ENCODE data around the gene CACNA1H. TPM values are rescaled to one million over a fixed set of nuclear protein-coding genes. Genes with fewer than 3 reads are reported as not detected.

Gene CACNA1H
- polyA plus RNA-seq, 3 donors from 2014 or later: 0.22 TPM; not detected in 2

DNA sequence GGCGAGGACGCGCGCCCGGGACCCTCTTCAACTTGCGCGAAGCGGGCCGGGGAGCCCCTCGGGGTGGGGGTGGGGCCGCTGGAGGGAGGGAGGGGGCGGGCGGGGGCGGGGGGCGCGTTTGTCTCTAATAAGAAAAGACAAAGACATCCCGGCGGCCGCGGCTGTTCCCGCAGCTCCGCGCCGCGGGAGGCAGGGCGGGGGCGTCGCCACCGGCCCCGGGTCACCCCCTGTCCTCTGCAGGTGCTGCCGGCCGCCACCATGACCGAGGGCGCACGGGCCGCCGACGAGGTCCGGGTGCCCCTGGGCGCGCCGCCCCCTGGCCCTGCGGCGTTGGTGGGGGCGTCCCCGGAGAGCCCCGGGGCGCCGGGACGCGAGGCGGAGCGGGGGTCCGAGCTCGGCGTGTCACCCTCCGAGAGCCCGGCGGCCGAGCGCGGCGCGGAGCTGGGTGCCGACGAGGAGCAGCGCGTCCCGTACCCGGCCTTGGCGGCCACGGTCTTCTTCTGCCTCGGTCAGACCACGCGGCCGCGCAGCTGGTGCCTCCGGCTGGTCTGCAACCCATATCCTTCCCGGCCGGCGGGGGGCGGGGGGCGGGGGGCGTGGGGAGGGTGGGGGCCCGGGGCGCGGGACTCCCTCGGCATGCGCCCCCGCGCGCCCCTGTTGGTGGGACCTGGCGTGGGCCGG, 714 bp downstream of the CACNA1H start:
- no peaks in the 10 kb centered on the region for H3K9me3 Mint-ChIP-seq
- H3K36me3 Mint-ChIP-seq: no peaks in the 10 kb centered on the region
- no peak overlapping the region for H3K4me3 Mint-ChIP-seq
- DNase-seq: no peak
- no peak overlapping the region for H3K27ac Mint-ChIP-seq
- H3K4me1 Mint-ChIP-seq: peaks cover 0 to 2% of the 10 kb centered on the region in 2 donors
- H3K27me3 Mint-ChIP-seq (ENCODE audit: low read depth in 3 of 3): peaks cover 4 to 8% (median 6%) of the 10 kb centered on the region in 3 donors

GRCh38 chr16:1154291-1154886, 1.5 kb downstream of the CACNA1H start:
- Mint-ChIP-seq H3K27ac (no peak overlapping the region), H3K36me3 (no peaks in the 10 kb centered on the region), H3K4me3 (peak overlapping the region in 4 of 5 donors; percentile 27 to 62 (median 37)), H3K4me1 (peaks cover 0 to 2% of the 10 kb centered on the region in 2 donors), H3K9me3 (no peaks in the 10 kb centered on the region), H3K27me3 (ENCODE audit: low read depth in 3 of 3) (peaks cover 4 to 7% (median 6%) of the 10 kb centered on the region in 3 donors)
- no peak for DNase-seq

DNA sequence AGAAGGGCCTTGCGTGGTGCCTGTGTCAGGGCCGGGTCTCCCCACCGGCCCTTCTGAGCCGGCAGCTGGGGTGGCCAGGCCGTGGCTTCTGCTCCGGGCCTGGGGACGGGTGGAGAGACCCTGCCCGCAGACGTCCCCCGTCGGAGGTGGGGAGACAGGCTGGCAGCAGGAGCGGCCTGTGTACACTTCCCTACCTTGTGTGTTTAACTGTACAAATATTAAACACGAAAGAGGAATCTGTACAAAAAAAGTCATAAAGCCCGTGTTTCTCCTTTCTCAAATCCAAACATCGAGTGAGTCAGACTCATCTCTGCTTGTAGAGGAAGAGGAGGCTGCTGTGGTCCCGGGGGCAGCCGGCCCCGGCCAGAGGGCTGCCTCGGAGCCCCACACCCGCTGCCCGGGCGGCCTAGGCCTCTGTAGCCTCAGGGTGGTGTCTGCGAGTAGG, 2.0 kb downstream of the CACNA1H start:
- H3K4me3 Mint-ChIP-seq: no peak overlapping the region
- H3K27me3 Mint-ChIP-seq (ENCODE audit: low read depth in 3 of 3): peaks cover 4 to 6% (median 6%) of the 10 kb centered on the region in 3 donors
- DNase-seq: no peak
- no peaks in the 10 kb centered on the region for H3K36me3 Mint-ChIP-seq
- peaks cover 0 to 2% of the 10 kb centered on the region in 2 donors for H3K4me1 Mint-ChIP-seq
- no peaks in the 10 kb centered on the region for H3K9me3 Mint-ChIP-seq
- no peak overlapping the region for H3K27ac Mint-ChIP-seq

GRCh38 chr16:1155353-1156054, 2.6 kb downstream of the CACNA1H start:
- no peaks in the 10 kb centered on the region for H3K9me3 Mint-ChIP-seq
- no peaks in the 10 kb centered on the region for H3K36me3 Mint-ChIP-seq
- no peak for DNase-seq
- H3K4me3 Mint-ChIP-seq: peak overlapping the region in 2 of 5 donors; percentile 42 to 54
- peaks cover 0 to 2% of the 10 kb centered on the region in 2 donors for H3K4me1 Mint-ChIP-seq
- no peak overlapping the region for H3K27ac Mint-ChIP-seq
- peaks cover 4 to 6% (median 6%) of the 10 kb centered on the region in 3 donors for H3K27me3 Mint-ChIP-seq (ENCODE audit: low read depth in 3 of 3)

GRCh38 chr16:1156055-1156982, 3.4 kb downstream of the CACNA1H start:
- no peak for DNase-seq
- peaks cover 0 to 2% of the 10 kb centered on the region in 2 donors for H3K4me1 Mint-ChIP-seq
- H3K27ac Mint-ChIP-seq: no peak overlapping the region
- no peaks in the 10 kb centered on the region for H3K9me3 Mint-ChIP-seq
- H3K27me3 Mint-ChIP-seq (ENCODE audit: low read depth in 3 of 3): peaks cover 4 to 6% (median 4%) of the 10 kb centered on the region in 3 donors
- no peak overlapping the region for H3K4me3 Mint-ChIP-seq
- H3K36me3 Mint-ChIP-seq: no peaks in the 10 kb centered on the region

GRCh38 chr16:1156983-1157638, 4.2 kb downstream of the CACNA1H start:
- H3K9me3 Mint-ChIP-seq: no peaks in the 10 kb centered on the region
- peaks cover 2 to 6% (median 4%) of the 10 kb centered on the region in 3 donors for H3K27me3 Mint-ChIP-seq (ENCODE audit: low read depth in 3 of 3)
- DNase-seq: no peak
- peaks cover 0 to 2% of the 10 kb centered on the region in 2 donors for H3K4me1 Mint-ChIP-seq
- H3K36me3 Mint-ChIP-seq: no peaks in the 10 kb centered on the region
- H3K27ac Mint-ChIP-seq: no peak overlapping the region
- no peak overlapping the region for H3K4me3 Mint-ChIP-seq

GRCh38 chr16:1157639-1158455, 4.9 kb downstream of the CACNA1H start:
- Mint-ChIP-seq H3K4me3 (no peak overlapping the region), H3K27me3 (ENCODE audit: low read depth in 3 of 3) (peaks cover 2 to 6% (median 4%) of the 10 kb centered on the region in 3 donors), H3K27ac (no peak overlapping the region), H3K4me1 (peaks cover 0 to 2% of the 10 kb centered on the region in 2 donors), H3K9me3 (no peaks in the 10 kb centered on the region), H3K36me3 (no peaks in the 10 kb centered on the region)
- DNase-seq: no peak

DNA sequence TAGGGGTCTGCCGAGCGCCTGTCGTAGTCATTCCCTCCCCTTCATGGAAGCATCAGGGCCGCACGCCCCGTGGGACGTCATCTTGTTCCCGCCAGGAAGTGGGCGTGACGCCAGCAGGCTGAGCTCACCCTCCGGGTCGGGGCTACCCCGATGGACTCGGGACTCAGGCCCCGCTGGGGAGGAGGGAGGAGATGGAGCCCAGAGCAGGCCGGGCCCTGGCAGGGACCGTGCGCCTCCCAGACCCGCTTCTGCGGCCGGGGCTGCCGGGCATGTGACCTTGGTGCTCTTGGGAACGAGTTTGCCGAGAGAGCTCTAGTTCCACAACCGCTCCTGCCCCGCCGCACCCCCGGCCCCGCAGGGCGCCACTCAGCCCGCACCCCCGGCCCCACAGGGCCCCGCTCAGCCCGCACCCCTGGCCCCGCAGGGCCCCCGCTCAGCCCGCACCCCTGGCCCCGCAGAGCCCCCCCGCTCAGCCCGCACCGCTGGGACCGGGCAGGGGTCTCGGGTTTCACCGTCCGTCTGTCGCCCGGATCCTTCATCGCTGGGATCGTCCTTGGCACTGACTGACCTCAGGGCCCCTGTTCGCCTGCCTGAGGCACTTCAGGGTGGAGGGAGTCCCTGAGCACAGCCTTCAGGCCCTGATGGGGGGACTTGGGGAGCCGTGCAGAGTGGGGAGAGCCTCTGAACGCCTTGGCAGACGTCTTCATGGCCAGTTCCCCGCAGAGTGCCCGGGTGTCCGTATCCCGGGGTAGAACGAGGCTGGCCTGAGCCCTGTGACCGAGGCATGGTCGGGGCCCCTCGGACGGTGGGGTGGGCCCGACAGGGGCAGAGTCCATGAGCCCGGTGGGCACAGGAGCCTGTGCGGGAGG, 5.8 kb downstream of the CACNA1H start:
- no peaks in the 10 kb centered on the region for H3K36me3 Mint-ChIP-seq
- no peak overlapping the region for H3K27ac Mint-ChIP-seq
- peaks cover 0 to 2% of the 10 kb centered on the region in 2 donors for H3K4me1 Mint-ChIP-seq
- peaks cover 2 to 6% (median 4%) of the 10 kb centered on the region in 3 donors for H3K27me3 Mint-ChIP-seq (ENCODE audit: low read depth in 3 of 3)
- no peaks in the 10 kb centered on the region for H3K9me3 Mint-ChIP-seq
- DNase-seq: no peak
- no peak overlapping the region for H3K4me3 Mint-ChIP-seq

GRCh38 chr16:1159325-1159972, 6.5 kb downstream of the CACNA1H start:
- Mint-ChIP-seq H3K4me1 (peaks cover 0 to 1% of the 10 kb centered on the region in 2 donors), H3K27ac (no peak overlapping the region), H3K4me3 (no peak overlapping the region), H3K36me3 (no peaks in the 10 kb centered on the region), H3K9me3 (no peaks in the 10 kb centered on the region), H3K27me3 (ENCODE audit: low read depth in 3 of 3) (peaks cover 2 to 6% (median 4%) of the 10 kb centered on the region in 3 donors)
- no peak for DNase-seq

DNA sequence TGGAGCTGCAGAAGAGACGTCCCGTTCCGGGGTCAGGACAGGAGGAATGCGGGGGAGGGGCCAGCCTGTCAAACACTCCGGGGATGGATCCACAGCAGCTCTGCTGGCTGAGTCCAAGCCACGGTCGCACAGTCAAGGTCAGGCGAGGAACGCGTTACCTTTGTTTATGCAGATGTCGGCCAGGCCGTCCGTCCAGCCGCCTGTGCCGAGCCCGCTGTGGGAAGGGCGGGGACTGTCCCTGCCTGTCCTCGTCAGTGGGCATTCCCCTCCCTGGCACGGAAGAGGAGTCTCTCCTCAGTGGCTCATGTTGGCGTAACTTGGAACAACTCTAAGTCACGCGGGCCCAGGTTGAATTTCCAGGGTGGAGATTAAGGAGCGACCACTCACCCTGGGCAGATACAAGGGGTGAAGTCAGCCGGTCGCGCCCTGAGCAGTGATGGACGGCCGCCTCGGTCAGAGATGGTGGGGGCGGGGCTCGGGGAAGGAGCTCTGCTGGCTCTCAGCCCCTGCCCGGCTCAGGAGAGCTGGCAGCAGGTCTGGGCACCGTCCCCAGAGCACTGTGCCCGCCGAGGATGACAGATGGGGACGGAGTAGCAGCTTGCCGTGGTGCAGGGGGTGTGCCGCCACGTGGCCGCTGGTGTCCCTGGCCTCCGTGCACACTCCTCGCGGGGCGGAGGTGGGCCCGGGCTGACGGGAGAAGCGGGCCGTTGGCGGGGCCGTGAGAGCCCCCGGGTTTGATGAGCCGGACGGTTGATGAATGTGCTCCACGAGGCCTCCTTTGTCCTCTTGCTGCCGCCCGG, 7.3 kb downstream of the CACNA1H start:
- DNase-seq: no peak
- H3K4me3 Mint-ChIP-seq: no peak overlapping the region
- no peaks in the 10 kb centered on the region for H3K4me1 Mint-ChIP-seq
- H3K9me3 Mint-ChIP-seq: no peaks in the 10 kb centered on the region
- H3K27ac Mint-ChIP-seq: no peak overlapping the region
- peaks cover 2 to 6% (median 4%) of the 10 kb centered on the region in 3 donors for H3K27me3 Mint-ChIP-seq (ENCODE audit: low read depth in 3 of 3)
- H3K36me3 Mint-ChIP-seq: no peaks in the 10 kb centered on the region
